OCI-LY3 (cell line): Measurements from ENCODE around the gene PTPRT.

Experiments
- CTCF ChIP-seq: fragments of 200-600, 300-600 bp; sonication (generic); IDR thresholded peaks from 2 replicates; pipeline ENCODE4 v1.5.1; 2014; ENCODE audit warnings: antibody characterized with exemption, low read length, low read depth
- EZH2phosphoT487 ChIP-seq: fragments of 200-600 bp; shearing (Covaris generic); IDR thresholded peaks from 2 replicates; pipeline ENCODE4 v1.6.1; 2018; ENCODE audit warnings: antibody characterized with exemption, mixed run types, low read depth

GRCh38 chr20:42963796-42964195 is 225.9 kb downstream of the PTPRT start:
- TF ChIP-seq CTCF (no peak), EZH2phosphoT487 (no peak)
